ENCODE results near the gene KBTBD3. TPM values are rescaled to one million over a fixed set of nuclear protein-coding genes. Genes with fewer than 3 reads are reported as not detected.

Gene KBTBD3, protein sequence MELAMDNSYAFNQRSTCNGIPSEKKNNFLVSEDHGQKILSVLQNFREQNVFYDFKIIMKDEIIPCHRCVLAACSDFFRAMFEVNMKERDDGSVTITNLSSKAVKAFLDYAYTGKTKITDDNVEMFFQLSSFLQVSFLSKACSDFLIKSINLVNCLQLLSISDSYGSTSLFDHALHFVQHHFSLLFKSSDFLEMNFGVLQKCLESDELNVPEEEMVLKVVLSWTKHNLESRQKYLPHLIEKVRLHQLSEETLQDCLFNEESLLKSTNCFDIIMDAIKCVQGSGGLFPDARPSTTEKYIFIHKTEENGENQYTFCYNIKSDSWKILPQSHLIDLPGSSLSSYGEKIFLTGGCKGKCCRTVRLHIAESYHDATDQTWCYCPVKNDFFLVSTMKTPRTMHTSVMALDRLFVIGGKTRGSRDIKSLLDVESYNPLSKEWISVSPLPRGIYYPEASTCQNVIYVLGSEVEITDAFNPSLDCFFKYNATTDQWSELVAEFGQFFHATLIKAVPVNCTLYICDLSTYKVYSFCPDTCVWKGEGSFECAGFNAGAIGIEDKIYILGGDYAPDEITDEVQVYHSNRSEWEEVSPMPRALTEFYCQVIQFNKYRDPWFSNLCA
- 4.9 and 8.7 TPM in 2 replicates for total RNA-seq (2014; rRNA removed; shearing (Covaris generic))
- polyA plus RNA-seq (2015; cell fraction: cytosol; rRNA removed), result 1.3 and 1.7 TPM in 2 replicates
- polyA plus RNA-seq (2015; cell fraction: nucleus; rRNA removed), result 2.6 and 4.7 TPM in 2 replicates

DNA sequence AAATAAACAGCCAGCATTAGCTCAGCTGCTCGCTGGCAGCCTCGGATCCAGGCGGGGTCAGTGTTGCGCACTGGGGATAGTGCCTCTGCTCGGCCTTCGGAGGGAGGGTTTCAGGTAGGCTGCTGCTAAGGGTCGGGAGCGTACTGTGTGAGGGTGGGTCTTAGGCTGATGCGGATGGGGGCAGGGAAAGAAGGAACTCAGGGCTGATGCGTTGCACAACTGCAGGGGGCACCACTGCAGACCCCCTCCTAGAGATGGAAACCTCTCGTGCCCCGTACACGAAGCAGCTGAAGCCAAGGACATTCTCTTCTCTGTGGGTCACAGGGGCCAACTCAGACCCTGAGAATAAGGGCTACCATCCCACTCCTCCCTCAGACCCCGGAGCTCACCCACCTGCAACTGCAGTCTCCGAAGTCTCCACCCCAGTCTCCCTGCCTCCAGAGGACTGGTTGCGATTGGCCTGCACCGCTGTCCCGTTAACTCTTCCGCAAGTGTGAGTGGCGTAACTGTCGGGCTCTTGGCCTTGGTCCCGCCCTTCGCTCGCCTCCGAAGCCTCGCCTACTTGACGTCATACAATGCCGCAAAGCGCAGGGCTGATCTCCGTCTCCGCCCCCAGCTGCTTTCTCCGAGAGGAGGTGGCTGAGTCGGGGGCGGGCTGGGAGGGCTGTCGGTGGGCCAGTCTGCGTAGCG is at the start of gene KBTBD3:
KBTBD3 (minus strand) TSS at position 429 of the 690 bp plus-strand sequence. CDS start 18,250 bp downstream, outside the sequence.
- peak; percentile 98 for DNase-seq (ENCODE audit: low read depth, low spot score)
- in situ Hi-C loops (cut with HindIII; ENCODE audit: low pct_unique_long_range_greater_than_20kb, low sequenced_read_pairs), result no loop called here

DNA sequence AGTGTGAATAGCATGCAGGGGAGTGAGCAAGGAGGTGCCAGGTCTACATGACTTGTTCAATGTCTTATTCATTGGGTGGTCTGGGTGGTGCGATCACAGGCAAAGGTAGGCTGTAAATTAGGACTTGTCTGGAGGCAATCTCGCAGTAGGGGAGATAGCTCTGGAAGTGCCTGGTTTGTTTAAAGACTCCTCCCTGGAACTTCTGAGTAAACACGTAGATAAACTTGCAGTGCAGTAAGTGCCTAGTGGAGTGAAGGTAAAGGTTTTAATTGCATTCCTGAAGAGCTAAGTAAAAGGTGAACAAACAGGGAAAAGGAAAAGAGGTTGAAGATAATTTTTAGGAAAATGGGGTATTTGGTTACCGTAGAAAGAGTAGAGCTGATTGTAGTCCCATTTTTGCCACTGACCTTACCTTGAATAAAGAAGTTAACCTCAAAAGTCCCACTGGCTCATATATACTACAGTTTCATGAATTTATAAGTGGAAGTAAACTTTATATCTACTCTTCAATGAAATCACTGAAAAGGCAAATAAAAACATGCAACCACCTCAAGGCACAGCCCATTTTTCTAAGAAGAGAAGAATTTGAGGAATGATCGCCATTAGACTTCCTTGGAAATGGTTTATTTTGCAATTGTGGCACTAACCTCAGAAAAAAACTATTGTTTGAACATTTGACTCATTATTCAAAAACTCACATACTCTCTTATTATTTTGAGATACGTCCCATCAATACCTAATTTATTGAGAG is 44.6 kb upstream of the KBTBD3 start:
- DNase-seq (ENCODE audit: low read depth, low spot score), result no peak
- in situ Hi-C loops (cut with HindIII; ENCODE audit: low pct_unique_long_range_greater_than_20kb, low sequenced_read_pairs), result no loop called here

DNA sequence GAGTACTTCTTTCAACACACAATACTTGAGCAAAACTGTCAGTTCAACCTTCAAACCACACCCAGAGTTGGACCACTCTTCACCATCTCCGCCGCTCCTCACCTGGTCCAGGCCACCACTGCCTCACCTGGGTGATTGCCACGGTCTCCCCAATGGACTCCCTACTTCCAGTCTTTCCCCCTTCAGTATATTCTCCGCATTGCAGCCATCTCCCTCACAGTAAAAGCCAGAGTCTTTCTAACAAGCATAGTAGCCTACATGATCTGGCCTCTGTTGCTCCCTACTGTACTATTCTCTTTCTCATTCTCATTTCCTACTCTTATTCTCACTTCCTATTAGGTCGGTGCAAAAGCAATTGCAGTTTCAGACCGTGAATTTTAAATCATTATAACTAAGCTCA is 28.8 kb upstream of the KBTBD3 start:
- DNase-seq (ENCODE audit: low read depth, low spot score), result no peak
- in situ Hi-C loops (cut with HindIII; ENCODE audit: low pct_unique_long_range_greater_than_20kb, low sequenced_read_pairs), result no loop called here

DNA sequence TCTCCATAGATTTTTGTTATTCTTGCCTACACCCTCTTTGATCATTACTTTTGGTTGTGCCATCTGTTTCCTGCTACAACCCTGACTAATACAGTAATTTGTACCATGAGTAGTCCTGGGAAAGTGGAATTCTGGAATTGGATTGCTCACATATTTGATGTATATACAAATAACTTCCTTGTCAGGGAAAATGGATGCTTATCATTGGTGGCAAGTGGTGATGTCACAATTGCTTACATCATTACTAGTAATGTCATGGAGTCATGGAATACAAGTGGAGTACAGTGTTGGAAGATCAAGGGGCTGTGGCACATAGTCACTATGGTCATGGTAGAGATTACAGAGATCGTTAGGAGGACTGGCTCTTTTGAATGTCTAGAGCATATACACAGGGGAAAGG is 24.7 kb upstream of the KBTBD3 start:
- in situ Hi-C loops (cut with HindIII; ENCODE audit: low pct_unique_long_range_greater_than_20kb, low sequenced_read_pairs), result no loop called here
- DNase-seq (ENCODE audit: low read depth, low spot score), result no peak

DNA sequence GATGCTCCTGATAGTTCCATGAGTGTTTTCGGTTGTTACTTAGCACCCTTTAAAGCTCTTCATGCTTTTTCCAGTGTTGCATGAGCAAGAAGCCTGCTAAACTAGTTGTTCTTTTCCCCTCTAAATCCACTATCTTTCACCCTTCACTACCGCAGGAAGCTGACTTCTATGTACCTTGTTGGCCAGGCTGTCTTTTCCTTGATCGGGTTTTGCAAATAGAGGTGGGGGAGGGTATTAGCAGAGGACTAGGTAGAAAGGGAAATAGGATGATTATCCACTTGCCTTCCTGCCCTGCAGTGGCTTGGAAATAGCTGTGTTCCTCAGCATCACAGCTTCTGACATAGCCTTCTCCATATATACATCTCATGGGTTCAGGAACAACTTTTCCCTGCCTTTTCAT is 24.2 kb upstream of the KBTBD3 start:
- in situ Hi-C loops (cut with HindIII; ENCODE audit: low pct_unique_long_range_greater_than_20kb, low sequenced_read_pairs), result no loop called here
- DNase-seq (ENCODE audit: low read depth, low spot score), result no peak

DNA sequence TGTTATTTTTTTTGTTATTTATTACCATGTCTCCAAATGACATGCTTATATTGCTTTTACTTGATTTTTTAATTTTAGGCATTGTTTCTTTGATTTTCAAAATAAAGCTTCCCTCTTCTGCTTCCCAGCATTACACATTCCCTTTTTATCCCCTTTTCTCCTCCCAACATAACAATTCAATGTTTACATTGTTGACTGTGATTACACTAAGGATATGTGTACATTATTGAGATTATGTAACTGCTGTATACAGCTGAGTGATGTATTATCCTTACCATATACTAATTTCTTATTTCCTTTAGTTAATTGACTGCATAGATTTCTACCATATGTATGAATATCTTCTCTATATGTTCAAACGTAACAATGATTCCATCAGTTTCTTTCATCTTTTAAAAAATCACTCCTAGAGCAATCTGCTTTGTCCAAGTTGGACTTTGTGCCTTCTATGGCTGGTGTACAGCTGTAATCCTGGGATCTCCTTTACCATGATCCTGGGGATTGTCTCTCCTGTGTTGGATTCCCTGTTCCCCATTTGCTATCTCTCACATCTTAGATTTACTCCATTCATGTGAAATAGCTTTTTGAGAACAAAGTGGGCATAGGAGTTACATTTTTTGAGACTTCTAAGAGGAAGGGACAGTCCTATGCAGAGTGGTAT is 21.9 kb upstream of the KBTBD3 start:
- no peak for DNase-seq (ENCODE audit: low read depth, low spot score)
- in situ Hi-C loops (cut with HindIII; ENCODE audit: low pct_unique_long_range_greater_than_20kb, low sequenced_read_pairs), result no loop called here

DNA sequence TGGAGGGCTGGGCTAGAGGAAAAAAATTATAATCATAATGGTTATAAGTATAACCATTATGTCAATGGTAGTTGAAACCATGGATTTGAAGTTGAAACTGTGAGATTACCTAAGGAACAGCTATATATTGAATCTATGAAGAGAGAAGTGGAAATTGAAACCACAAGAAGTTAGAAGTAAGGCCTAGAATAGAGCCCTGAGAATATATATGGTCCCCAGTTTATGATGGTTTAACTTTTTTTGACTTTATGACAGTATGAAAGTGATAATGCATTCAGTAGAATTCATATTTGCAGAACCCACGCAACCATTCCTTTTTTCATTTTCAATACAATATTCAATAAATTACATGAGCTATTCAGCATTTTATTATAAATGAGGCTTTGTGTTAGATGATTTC is 15.3 kb upstream of the KBTBD3 start:
- in situ Hi-C loops (cut with HindIII; ENCODE audit: low pct_unique_long_range_greater_than_20kb, low sequenced_read_pairs), result no loop called here

DNA sequence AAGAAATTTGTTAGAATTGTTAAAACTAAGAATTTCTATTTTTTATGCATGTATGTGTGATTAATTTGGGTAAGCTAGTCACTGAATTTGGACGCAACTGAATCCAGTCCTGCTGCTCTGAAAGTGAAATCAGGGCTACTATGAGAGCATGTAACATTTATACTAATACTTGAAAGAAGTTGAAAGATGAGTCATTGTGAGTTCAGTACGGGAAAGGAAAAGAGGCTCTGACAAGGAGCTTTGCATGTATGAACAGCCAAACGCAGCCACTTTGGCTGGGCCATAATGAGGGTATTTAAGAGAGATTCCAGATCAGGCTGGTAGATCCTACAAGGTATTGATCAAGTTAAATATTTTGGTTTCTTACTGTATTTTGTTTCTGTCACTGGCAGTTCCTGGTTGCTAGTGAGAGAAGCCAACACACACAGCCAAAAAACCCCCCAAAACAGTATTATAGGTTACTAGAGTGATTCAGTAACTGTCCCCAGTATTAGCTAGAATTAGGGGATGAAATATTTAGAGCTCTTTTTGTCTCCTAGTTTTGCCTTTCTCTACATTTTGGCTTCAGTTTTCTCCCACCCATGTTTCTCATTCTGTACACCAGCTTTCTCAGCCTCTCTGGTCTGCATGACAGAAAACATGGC is 14.5 kb upstream of the KBTBD3 start:
- in situ Hi-C loops (cut with HindIII; ENCODE audit: low pct_unique_long_range_greater_than_20kb, low sequenced_read_pairs), result no loop called here
- DNase-seq (ENCODE audit: low read depth, low spot score), result no peak

More for the DNA sequence above, 15.3 kb upstream of the KBTBD3 start:
- no peak for DNase-seq (ENCODE audit: low read depth, low spot score)

DNA sequence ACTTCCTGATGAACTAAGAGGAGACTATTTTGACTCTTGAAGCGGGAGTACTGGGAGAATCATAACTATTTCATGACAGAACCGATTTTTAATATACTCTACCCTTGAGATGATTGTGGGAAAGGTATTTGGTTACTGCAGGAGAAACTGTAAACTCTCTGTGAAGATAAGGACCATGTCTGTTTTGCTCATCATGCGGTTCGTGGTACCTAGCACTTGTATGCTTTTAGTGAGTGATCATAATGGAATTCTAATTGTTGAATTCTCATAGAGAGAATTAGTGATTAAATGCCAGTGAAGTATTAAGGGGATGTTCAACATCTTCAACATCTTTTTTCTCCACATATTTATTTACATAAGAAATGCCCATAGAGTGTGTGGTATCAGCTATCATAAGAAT is 11.7 kb upstream of the KBTBD3 start:
- DNase-seq (ENCODE audit: low read depth, low spot score), result no peak
- in situ Hi-C loops (cut with HindIII; ENCODE audit: low pct_unique_long_range_greater_than_20kb, low sequenced_read_pairs), result no loop called here

DNA sequence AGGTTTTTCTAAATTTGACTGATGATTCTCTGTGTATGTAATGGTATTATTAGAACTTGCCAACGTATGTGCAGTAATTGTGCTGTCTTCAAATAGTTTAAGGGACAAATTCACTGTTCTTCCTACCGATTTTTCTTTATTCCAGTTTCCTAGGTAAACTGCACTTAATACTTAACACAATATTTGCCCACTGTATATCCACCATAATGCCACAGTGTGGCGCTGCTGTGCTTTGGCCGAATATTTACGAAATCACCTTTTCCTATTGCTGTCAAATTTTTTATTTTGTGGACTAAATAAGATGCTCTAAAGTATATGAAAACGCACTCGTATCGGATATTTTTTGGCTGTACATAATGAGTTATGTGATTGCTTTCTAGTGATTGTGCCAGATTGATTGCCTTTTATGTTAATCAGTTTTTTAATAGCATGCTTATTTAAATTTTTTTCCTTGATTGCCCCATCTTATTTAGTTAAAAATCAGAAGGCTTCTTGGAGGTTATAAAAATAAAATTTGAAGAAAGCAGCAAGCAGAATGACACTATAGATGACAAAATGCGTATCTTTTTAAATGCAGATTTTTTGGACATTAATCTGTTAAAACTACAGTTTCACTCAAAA is 10.8 kb upstream of the KBTBD3 start:
- in situ Hi-C loops (cut with HindIII; ENCODE audit: low pct_unique_long_range_greater_than_20kb, low sequenced_read_pairs), result no loop called here
- DNase-seq (ENCODE audit: low read depth, low spot score), result peak; percentile 51

DNA sequence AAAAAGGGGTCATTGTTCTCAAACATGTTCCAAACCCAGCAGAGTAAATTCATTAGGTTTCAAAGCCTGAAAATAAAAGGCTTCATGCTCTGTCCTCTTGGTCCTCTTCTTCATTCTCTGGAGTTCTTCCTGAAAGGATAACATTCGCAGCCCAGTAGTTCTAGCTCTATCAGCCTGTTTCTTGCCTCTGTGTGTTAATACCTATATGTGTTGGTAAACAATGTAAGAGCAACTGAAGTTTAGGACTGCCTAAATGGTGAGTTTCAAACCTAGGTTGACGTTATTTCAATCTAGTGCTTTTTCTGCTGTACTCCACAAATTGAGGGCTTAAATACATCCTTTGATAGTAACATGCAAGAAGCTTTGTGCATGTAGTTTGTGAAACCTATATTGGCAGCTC is 9.7 kb upstream of the KBTBD3 start:
- DNase-seq (ENCODE audit: low read depth, low spot score), result peak; percentile 23
- in situ Hi-C loops (cut with HindIII; ENCODE audit: low pct_unique_long_range_greater_than_20kb, low sequenced_read_pairs), result no loop called here

DNA sequence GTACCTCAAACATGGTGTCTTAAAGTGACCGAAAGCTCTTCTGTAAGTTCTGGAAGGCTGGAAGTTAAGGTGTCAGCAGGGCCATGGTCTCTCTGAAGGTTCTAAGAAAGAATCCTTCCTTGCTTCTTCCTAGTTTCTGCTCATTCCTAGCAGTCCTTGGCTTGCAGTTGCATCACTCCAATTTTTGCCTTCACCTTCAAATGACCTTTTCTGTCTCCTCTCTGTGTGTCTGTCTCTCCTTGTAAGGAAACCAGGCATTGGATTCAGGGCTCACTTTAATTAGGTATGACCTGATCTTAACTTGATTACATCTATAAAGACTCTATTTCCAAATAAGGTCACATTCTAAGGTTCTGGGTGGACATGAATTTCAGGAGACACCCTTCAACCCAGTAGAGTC is 9.0 kb upstream of the KBTBD3 start:
- DNase-seq (ENCODE audit: low read depth, low spot score), result no peak
- in situ Hi-C loops (cut with HindIII; ENCODE audit: low pct_unique_long_range_greater_than_20kb, low sequenced_read_pairs), result no loop called here

DNA sequence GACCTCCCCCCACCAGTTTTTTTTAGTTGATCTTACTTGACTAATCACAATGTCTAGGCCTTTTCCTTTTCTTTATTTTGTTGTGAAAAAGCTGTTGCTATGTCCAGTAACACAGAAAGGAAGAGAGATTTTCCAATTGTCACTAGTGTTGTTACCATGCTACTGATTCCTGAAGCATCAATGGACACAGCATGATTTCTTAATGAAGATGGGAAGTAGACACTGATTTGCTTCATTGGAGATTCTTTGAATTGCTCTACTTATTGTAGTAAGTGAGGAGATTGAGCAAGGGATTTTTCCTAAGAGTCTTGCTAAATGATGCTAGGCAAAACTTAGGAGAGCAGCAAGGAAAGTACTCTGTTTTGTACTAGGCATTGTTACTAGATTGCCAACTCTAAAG is 4.9 kb upstream of the KBTBD3 start:
- DNase-seq (ENCODE audit: low read depth, low spot score), result no peak
- in situ Hi-C loops (cut with HindIII; ENCODE audit: low pct_unique_long_range_greater_than_20kb, low sequenced_read_pairs), result no loop called here

DNA sequence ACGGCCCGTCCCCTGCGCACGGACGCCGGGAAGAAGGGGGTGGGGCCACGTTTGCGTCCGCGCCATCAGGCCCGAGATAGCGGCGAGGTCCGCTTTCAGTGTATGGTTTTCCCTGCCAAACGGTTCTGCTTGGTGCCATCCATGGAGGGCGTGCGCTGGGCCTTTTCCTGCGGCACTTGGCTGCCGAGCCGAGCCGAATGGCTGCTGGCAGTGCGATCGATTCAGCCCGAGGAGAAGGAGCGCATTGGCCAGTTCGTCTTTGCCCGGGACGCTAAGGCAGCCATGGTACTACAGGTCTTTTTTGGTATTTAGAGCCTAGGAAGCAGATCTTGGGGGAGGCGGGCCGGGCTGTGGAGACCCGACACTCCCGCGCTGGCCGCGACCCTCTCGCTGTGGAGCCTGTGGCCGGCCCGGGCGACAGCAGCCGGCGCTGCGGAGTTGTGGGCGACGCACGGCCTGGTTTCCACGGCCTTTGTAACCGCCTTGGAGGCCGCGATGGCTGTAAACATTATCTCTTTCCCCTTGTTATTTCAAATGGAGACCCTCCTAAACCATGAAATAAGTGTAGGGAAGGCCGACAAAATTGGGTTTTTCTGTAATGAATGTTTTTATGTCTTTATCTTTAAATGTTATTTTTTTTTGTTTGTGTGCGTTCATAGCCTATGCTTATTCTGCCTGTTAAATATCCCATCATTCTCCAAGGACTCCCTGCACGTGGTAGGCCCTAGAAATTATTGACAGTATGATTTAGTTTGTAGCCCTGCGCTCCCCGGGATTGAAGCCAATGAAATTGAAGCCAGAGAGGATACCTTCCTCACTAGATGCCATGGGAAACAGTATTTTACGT is 685 bp upstream of the KBTBD3 start, which contains the start of gene AASDHPPT:
AASDHPPT (plus strand) TSS at position 54 of the 847 bp plus-strand sequence; CDS start at position 103, 49 bp downstream.
- DNase-seq (ENCODE audit: low read depth, low spot score), result peak; percentile 15

DNA sequence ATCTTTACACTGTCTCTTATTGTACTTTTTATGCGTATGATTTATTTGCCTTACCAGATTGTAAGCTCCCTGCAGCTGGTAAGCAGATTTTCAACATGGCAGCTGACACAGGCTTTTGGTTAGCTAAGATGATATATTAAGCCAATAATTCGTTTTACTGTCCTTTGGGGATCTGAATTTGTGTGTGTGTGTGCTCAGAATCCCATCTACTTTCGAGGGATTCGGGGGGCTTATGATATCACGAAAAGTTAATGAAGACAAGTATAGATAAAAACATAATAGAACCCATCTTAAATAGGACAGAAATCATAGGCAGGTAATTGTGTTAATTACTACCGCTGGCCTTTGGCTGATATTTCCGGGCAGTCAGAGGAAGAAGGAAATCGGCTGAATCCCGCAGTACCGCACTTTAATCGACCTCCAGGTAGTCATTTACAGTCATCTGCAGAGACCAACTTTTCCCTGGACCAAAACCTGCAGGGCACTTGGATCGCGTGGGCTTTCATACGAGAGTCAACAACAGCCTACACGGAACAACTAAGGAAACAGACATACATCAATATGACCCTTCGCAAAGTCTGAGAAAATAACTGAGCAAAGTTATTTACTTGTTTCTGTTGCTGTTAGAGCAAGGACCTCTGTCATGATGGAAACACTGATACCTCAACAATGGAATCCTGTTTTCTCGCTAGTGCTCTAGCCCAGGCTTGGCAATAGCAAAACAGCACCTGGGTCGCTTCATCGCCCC is 802 bp downstream of the KBTBD3 start:
- DNase-seq (ENCODE audit: low read depth, low spot score), result no peak
- in situ Hi-C loops (cut with HindIII; ENCODE audit: low pct_unique_long_range_greater_than_20kb, low sequenced_read_pairs), result no loop called here

More for the DNA sequence above, 685 bp upstream of the KBTBD3 start, which contains the start of gene AASDHPPT:
- in situ Hi-C loops (cut with HindIII; ENCODE audit: low pct_unique_long_range_greater_than_20kb, low sequenced_read_pairs), result no loop called here
